BJ (cell line): ENCODE data around the gene SBF2. TPM values are rescaled to one million over a fixed set of nuclear protein-coding genes. Genes with fewer than 3 reads are reported as not detected.

Experiments
- CTCF ChIA-PET: fragments of 350-600 bp; formaldehyde crosslinking; extraction: SDS; loops from one replicate; lab custom pipeline; 2021; ENCODE audit warnings: antibody characterized with exemption, inconsistent platforms; lab: Yijun Ruan, JAX
- POLR2A ChIA-PET: fragments of 300-600 bp; sonication (Branson Sonifier 250); formaldehyde crosslinking; extraction: SDS; loops from one replicate; lab custom pipeline; 2021; ENCODE audit warnings: antibody characterized with exemption; lab: Charles Lee
- DNase-seq: peaks from one replicate; pipeline ENCODE4 v3.0.0-alpha.2; 2011; ENCODE audit warnings: low read depth
- H3K27me3 ChIP-seq: 2 replicates; pipeline ENCODE4 v1.6.0; 2011; ENCODE audit warnings: low read length; ENCODE audit not compliant: control insufficient read depth, insufficient read depth
- H3K36me3 ChIP-seq: 2 replicates; pipeline ENCODE4 v1.5.1; 2011; ENCODE audit warnings: low read length; ENCODE audit not compliant: control insufficient read depth, insufficient read depth
- H3K4me3 ChIP-seq: 2 replicates; pipeline ENCODE4 v1.5.1; 2011; ENCODE audit warnings: low read depth, mild to moderate bottlenecking, control low read depth, low read length
- polyA plus RNA-seq: library from polyadenylated mRNA; depleted of rRNA; stranded (reverse); fragments of >200 nt; gene quantifications from 2 replicates; pipeline ENCODE4 v1.2.3, GENCODE V29; 2011
- TF ChIP-seq, protein P1 (sequence below): IDR thresholded peaks from 2 replicates; pipeline ENCODE4 v1.5.1; 2011; ENCODE audit warnings: low read depth, mild to moderate bottlenecking, control low read depth, inconsistent platforms, low read length, moderate library complexity; ENCODE audit not compliant: insufficient read depth

SBF2 gene
- polyA plus RNA-seq, 1 experiment: 33.8 TPM

GRCh38 chr11:9858218-9858617 is 435.8 kb downstream of the SBF2 start:
- POLR2A ChIA-PET: interaction anchor here (0.9 kb wide), 1 partner anchor 509 kb away, joined by 3 read pairs; no protein-coding TSS in a partner anchor
- no peaks in the 10 kb centered on the region for H3K36me3 ChIP-seq
- no peak for DNase-seq
- H3K27me3 ChIP-seq: no peaks in the 10 kb centered on the region
- H3K4me3 ChIP-seq: no peak overlapping the region
- TF ChIP-seq, protein P1, sequence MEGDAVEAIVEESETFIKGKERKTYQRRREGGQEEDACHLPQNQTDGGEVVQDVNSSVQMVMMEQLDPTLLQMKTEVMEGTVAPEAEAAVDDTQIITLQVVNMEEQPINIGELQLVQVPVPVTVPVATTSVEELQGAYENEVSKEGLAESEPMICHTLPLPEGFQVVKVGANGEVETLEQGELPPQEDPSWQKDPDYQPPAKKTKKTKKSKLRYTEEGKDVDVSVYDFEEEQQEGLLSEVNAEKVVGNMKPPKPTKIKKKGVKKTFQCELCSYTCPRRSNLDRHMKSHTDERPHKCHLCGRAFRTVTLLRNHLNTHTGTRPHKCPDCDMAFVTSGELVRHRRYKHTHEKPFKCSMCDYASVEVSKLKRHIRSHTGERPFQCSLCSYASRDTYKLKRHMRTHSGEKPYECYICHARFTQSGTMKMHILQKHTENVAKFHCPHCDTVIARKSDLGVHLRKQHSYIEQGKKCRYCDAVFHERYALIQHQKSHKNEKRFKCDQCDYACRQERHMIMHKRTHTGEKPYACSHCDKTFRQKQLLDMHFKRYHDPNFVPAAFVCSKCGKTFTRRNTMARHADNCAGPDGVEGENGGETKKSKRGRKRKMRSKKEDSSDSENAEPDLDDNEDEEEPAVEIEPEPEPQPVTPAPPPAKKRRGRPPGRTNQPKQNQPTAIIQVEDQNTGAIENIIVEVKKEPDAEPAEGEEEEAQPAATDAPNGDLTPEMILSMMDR: no peak
- CTCF ChIA-PET: interaction anchor here (1.1 to 1.8 kb wide), 2 partner anchors 100 to 103 kb away, joined by 3 to 5 read pairs; no protein-coding TSS in a partner anchor

GRCh38 chr11:9855579-9856287 is 438.3 kb downstream of the SBF2 start:
- ChIA-PET POLR2A (interaction anchor here (0.6 to 0.7 kb wide), 3 partner anchors 56 to 455 kb away, joined by 3 to 7 read pairs (median 3); no protein-coding TSS in a partner anchor), CTCF (interaction anchor here (1.3 to 1.7 kb wide), 2 partner anchors 48 to 98 kb away, joined by 4 read pairs; no protein-coding TSS in a partner anchor)
- no peak for DNase-seq
- no peaks in the 10 kb centered on the region for H3K27me3 ChIP-seq
- TF ChIP-seq, protein P1: no peak
- no peak overlapping the region for H3K4me3 ChIP-seq
- no peaks in the 10 kb centered on the region for H3K36me3 ChIP-seq

- Histone ChIP-seq H3K36me3 (no peaks in the 10 kb centered on the region), H3K4me3 (no peak overlapping the region), H3K27me3 (no peaks in the 10 kb centered on the region)
- ChIA-PET POLR2A (no interaction called here), CTCF (interaction anchor here (0.6 to 1.9 kb wide), 5 partner anchors 9 to 442 kb away, joined by 3 to 5 read pairs (median 4); no protein-coding TSS in a partner anchor)
- DNase-seq: no peak
- TF ChIP-seq, protein P1: no peak
Observed at GRCh38 chr11:9853929-9854552, 440.0 kb downstream of the SBF2 start.

DNA sequence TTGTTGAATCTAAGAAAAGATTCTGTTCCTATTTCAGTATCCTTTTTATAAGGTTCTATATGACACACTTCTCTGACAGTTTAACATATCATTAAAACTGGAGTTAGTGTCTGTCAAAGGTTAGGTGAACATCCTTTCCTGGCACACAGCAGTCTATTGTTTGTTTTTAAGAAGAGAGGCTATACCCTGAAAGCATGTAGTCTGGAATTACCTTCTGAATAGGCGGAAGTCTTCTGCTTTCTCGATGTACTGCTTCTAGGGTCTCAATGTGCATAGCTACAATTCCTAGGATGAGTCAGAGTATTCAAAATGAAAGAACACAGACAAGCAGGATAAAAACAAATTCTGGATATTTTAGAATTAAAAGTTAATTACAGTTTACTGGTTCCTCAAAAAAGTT is 441.6 kb downstream of the SBF2 start:
- H3K27me3 ChIP-seq: no peaks in the 10 kb centered on the region
- POLR2A ChIA-PET: no interaction called here
- no peak for DNase-seq

More for the DNA sequence above, 441.6 kb downstream of the SBF2 start:
- Histone ChIP-seq H3K36me3 (no peaks in the 10 kb centered on the region), H3K4me3 (no peak overlapping the region)
- CTCF ChIA-PET: interaction anchor here (1.0 kb wide), 1 partner anchor 49 kb away, joined by 4 read pairs; no protein-coding TSS in a partner anchor
- TF ChIP-seq, protein P1: no peak
